ENCODE data around the gene MTHFD1.
"Not testable (repeated sequence)": the region's sequence is repeated elsewhere in the genome, so short reads cannot be mapped to it uniquely, and the experiment has no call there.

GRCh38 chr14:64365358-64365889, 22.7 kb upstream of the MTHFD1 start:
- TF ChIP-seq CTCF (conservative IDR thresholded peaks at IDR 0.05); ZFX (IDR thresholded peaks at IDR 0.05): not testable (repeated sequence)
